ENCODE data around the gene MYO1C.

Gene MYO1C

DNA sequence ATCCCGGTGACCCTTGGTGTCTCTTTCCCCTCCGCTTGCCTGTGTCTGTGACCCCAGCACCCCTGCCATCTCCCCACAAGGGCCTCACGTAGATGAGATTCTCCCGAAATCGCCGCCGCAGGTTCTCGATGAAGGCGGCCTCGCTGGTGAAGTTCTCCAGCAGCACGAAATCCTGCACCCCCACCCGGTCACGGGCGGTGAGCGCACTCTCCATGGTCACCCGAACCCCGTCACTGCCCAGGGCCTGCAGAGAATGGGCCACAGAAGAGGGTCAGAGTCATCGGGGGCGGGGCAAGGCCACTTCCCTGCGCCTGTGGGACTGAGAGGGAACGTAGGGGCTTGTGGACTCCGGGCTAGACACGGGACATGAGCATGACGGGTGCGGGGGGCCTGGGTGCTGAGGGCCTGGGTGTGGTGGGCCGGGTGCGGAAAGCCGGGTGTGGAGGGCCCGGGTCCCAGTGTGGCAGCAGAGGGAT lies 8.4 kb downstream of the MYO1C start:
- no peak for DNase-seq

DNA sequence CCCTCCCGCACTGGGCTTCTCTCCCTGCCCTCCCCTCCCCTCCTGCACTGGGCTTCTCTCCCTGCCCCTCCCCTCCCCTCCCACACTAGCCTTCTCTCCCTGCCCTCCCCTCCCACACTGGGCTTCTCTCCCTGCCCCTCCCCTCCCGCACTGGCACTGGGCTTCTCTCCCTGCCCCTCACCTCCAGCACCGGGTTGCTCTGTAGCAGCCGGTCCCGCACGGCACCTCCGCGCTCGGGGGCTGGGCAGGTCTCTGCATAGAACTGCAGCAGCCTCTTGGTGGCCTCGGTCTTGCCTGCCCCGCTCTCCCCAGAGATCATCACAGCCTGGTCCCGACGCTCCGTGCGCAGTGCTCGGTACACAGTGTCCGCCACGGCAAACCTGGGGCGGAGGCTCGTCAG lies 9.8 kb downstream of the MYO1C start:
- DNase-seq: no peak

DNA sequence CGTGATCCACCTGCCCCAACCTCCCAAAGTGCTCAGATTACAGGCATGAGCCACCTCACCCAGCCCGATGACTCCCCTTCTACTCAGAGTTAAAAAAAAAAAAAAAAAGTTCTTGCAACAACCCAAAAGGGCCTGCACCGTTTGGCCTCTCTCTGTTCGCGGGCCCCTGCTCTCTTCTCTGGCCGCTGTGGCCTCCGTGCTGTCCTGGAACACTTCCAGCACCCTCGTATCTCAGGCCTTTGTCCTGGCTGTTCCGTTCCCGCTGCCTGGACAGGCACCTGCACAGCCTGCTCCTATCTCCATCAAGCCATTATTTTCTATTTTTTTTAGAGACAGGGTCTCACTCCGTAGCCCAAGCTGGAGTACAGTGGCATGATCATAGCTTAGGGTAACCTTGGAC lies 10.8 kb downstream of the MYO1C start:
- DNase-seq: no peak

DNA sequence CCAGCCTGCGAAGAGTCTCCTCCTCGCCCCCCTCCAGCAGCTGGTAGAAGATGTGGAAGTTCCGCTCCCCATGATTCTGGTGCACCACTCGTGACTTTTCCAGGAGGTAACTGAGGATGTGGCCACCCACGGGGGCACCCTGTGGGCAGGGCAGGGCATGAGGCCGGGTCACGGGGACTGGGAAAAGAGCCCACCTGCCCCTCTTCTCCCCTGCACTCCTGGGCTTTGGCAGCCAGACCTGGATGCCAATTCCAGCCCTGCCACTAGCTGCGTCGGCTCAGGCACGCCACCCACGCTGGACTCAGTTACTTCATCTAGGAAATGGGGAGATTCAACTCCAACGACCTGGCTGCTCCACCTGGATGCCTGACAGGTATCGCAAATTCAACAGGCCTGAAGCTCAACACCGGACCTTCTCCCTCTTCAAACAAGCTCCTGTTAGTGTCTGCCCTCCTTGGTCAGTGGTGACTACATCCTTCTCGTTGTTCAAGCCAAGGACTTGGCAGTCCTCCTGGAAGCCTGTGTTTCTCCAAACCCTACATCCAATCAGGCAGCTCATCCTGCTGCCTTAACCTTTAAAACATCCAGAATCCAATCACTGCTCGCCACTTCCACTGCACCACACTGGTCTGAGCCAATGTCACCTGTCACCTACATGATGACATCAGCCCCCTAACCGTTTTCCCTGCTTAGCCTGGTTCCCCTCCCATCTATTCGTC lies 11.6 kb downstream of the MYO1C start:
- DNase-seq: no peak

DNA sequence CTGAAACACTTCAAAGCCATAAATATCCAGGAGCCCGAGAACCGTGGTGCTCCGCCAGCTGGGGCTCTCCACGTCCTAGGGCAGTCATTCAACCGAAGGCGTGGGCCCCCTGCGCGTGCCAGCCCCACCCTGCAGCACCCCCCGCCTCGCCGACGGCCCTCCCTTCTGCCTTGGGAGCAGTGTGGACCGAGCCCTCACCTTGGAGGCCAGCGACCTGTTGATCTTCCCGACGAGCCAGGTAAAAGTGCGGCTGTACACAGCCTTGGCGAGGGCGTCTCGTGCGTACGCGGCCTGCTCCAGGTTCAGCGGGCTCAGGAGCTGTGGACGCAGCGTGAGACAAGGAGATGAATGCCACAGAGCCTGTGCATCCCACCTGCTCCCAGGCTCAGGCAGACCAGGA lies 14.1 kb downstream of the MYO1C start:
- no peak for DNase-seq

DNA sequence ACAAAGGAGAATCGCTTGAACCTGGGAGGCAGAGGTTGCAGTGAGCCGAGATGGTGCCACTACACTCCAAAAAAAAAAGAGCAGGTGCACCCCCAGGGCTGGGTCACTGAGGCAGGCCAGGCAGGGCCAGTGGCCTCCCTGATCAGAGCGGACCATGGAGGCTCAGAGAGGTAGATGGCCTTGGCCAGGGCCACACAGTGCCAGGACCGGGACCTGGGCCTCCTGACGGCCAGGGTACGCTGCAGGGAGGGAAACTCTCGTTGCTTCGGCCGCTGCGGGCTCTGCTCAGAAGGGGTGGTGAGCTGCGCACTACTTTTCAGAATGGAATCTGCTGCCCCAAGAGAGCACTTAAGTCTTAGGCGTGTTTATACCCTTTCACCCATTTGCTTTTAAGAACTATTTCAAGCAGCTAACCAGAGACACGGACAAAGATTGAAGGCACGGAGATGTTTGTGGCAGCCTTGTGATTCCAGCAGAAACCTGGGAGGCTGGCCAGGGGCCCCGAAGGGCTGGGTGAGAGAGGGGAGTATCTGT lies 17.1 kb downstream of the MYO1C start:
- no peak for DNase-seq

DNA sequence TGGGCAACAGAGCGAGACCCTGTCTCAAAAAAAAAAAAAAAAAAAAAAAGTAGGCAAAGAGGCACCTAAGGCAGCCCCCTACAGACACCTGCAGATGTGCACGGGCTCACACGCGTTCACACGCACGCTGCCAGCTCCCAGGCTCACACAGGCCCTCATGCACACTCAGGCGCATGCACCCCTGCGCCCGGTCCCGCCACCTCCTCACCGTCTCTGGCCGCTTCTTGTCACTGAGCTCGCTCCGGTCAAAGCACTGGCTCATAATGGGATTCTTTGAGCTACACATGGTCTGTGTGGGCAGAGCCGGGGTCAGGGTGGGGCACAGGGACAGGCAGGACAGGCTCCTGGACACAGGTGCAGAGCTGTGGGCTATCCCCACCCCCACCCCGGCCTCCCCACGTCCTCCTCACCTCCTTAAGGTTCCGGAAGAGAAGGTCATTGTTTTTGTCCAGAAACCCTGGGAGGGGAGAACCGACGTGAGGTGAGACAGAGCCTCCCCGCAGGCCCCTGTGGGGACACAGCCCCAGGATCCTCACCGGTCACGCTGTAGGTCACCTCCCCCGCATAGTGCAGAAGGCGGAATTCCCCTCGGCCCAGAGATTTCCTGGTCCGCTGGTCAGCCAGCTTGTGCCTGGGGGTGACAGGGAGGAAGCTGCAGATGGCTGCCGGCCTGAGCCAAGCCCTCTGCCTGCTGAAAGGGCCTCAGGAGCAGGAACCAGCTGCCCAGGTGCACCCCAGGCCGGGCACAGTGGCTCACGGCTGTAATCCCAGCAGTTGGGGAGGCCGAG lies 17.9 kb downstream of the MYO1C start:
- no peak for DNase-seq

DNA sequence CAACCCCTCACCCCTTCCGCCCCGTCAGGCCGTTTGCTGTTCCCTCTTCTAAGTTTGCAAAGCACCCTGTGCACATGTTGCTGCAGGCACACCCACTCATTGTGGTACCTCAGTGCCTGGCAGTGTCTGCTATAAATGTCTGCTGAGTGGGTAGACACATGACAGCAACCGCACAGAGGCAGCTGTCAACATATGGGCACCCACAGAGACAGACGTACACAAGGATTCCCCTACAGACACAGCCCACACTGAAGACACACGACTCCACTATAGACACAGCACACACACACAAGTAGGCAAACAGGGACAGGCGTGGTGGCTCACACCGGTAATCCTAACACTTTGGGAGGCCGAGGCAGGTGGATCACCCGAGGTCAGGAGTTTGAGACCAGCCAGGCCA lies 18.6 kb downstream of the MYO1C start:
- DNase-seq: peak; percentile 43

DNA sequence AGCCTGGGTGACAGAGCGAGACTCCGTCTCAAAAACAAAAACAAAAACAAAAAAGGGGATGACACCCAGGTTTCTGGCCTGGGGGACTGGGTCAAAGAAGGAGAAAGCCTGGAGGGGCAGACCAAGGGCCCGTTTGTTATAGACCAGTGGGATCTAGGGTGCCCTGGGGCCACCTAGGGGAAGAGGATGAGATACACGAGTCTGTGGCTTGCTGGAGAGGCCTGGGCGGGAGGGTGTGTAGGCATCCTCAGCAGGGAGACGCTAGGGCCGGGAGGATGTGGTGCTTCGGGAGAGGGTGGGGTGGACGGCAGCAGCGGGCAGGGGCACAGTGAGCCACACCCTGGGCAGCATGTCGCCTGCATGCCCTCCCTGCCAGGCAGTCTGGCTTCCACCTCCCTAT lies 19.3 kb downstream of the MYO1C start:
- DNase-seq: peak; percentile 59

DNA sequence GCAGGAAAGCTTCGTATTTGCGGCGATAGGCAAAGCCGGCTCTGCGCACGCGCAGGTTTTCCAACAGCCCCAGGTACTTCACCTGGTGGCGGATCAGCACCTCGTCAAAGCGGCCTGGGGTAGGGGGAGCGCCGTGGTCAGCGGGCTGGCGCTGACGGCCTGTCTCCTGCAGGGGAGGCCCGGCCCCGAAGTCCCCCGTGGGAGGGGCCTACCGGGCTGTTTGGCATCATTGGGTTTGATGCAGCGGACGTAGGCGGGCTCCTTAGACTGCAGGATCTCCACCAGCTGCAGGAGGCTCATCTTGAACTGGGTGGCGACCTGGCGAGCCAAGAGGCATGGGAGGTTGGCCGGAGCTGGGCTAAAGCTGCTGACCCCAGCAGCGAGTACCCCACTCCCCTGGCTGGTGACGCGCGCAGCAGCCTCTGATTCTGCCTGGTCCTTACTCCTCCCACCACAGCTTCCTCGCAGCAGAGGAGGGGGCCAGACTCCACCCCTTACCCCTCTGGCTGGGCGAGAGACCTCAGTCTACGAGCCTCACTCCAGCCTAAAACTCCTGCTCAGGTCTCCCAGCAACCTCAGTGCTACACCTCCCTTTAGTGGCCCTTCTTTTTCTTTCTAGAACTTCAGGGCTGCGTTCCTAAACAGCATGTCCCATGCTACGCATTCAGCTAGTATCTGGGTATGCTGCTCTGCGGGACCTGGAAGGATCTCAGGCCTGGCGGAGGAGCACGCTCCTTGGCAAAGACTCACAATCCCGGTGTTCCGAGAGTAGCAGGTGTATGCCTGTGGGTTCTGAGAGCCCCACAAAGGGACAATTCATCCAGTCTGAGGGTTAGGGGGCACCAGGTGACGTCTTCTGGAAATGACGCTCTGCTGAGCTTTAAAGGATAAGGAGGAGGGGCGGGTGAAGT lies 20.3 kb downstream of the MYO1C start:
- DNase-seq: no peak

DNA sequence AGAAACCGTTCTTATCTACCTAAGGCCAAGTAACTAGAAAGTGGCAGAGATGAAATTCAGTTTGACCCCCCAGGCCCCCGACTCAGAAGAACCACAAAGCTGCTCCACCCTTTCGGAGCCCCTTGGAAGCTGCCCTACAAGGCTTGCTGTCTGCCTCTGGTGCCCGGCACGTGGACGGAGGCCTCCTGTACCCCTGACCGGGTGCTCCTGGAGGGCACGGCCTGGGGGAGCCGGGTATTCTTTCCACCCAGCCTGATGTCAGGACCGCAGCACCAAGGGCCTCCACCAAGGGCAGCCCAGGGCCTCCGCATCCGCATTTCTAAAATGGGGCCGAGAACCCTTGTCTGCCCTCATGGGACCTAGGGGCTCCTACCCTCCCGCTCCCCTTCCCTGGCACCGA lies 21.0 kb downstream of the MYO1C start:
- no peak for DNase-seq

DNA sequence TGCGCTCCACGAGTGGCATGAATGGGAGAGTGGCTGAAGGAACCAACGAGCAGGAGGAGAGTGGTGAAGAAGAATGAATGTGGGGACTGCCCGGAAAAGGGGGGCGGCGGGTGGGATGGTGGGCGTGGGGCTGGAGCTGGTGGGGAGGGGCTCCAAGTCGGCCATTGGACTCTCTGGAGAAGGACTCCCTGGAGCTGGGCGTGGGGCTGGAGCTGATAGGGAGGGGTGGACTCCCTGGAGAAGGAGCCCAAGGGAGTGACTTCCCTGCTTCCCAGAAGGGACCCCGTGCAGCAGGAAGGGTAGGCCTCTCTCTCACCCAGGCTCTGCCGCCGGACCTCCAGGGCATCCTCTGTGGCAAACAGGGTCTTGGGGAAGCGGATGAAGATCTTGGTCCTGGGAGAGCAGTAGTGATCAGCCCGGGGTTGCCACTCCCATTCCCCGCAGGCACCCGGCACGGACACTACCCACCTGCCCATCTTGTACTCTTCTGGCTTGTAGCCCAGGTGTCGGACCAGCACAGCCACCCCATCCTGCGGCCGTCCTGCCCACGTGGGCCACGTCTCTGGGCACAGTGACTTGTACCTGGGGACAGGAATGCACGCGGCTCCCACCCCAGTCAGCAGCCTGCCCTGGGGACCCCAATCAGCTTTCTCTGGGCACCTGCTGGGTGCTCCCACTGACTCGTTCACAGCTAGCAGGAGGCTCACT lies 21.6 kb downstream of the MYO1C start:
- DNase-seq: no peak

DNA sequence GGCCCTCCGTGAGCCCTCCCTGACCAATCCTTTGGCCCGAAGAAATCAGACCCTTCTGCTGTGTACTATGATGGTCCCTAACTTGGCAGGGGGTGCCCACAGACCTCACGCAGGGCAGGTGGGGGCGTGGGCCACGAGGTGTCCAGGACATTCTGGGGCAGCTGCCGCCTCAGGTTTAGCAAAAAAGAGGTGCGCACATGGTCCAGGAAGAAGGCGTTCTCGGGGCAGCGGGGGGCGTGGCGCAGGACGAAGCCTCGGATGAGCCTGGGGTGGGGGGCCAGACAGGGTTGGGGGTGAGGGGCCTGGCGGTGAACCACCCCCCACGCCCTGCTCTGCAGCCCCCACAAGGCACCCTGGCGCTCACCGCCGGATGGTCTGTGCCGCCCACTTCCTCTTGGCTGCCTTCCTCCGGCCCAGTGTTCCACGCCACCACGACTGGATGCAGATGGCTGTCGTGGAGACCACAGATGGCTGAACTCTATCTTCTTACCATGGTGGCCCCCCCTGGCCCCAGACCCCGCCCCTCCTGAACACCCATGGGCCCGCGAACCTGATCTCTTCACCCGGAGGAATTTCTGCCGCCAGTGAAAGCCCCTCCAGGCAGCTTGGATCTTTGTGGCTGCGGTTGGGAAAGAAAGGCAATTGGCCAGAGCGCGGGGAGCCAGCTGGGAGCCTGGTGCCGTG lies 22.3 kb downstream of the MYO1C start:
- no peak for DNase-seq

DNA sequence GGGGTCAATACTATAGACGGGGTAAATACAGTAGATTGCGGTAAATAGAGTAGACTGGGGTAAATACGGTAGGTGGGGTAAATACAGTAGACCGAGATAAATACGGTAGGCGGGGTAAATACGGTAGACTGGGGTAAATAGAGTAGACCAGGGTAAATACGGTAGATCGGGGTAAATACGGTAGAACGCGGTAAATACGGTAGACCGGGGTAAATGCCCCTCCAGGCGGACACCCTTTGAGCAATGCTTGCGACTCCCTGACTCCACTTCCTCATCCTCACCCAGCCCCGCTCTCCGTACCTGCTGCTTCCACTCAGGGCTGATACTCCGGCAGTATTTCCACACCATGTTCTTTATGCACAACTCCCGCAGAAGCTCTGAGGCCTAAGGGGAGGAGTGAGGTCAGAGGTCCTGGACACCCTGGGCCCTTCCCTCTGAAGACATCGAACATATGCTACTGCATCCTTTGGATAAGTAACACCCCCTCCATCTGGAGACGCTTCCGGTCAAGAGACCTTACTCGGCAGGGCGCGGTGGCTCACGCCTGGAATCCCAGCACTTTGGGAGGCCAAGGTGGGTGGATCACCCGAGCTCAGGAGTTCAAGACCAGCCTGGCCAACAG lies 23.1 kb downstream of the MYO1C start:
- no peak for DNase-seq

DNA sequence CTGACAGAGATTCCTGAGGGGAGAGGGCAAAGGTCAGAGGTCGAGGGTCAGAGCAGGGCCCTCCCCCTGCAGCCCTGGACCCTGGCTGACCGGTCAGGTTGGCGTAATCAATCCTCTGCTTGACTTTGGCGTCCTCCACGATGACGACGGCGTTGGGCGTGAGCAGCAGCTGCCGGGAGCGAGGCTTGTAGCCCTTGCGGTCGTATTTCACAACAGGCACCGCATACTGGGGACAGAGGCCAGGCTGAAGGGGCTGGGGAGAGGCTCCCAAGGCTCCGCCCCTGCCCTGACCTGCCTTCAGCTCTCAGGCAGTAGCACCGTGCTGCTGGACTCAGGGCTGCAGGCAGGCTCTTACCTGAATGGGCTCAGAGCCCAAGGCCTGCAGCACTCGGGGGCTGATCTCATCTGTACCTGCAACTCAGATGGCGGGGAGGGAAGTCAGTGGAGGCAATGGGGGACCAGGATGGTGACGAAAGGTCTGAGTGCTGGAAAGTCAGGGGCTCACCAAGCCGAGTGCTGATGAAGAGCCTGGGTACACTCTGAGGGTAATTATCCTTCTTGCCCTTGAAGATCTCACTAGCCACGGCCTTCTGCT lies 24.5 kb downstream of the MYO1C start:
- DNase-seq: no peak

DNA sequence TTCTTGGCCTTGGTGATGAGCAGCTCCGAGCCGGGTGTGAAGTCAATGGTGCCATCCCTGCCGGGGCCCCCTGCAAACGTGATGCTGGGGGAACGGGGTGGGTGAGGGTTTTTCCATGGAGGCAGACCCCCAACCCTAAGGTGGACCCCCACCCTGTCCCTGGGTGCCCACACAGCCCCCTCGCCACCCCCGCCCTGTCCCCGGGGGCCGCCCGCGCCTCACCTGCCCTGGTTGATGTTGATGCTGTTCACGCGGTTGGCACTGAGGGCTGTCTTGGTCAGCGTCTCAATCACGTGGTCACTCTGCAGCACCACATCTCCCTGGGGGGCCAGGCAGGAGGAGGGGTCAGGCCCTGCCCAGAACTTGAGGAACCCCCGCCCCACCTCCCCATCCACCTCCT lies 25.2 kb downstream of the MYO1C start:
- no peak for DNase-seq

DNA sequence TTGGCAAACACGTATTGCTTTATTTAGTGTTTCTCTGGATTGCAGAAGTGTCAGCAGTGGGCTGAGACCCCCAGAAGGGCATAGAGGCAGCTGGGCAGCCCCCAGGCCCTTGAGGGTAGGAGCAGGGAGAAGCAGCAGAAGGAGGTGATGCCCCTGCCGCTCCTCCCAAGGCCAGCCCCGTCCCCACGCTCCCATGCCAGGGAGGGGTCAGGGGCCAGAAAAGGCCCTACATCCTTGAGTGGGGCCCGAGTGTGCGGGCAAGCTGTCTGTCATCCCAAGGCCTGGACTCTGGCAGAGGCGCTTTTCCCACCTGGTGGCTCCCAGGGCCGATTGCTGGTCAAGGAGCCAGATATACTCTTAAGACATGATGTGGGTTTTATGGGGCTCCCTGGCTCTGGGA lies 28.3 kb downstream of the MYO1C start:
- DNase-seq: no peak

DNA sequence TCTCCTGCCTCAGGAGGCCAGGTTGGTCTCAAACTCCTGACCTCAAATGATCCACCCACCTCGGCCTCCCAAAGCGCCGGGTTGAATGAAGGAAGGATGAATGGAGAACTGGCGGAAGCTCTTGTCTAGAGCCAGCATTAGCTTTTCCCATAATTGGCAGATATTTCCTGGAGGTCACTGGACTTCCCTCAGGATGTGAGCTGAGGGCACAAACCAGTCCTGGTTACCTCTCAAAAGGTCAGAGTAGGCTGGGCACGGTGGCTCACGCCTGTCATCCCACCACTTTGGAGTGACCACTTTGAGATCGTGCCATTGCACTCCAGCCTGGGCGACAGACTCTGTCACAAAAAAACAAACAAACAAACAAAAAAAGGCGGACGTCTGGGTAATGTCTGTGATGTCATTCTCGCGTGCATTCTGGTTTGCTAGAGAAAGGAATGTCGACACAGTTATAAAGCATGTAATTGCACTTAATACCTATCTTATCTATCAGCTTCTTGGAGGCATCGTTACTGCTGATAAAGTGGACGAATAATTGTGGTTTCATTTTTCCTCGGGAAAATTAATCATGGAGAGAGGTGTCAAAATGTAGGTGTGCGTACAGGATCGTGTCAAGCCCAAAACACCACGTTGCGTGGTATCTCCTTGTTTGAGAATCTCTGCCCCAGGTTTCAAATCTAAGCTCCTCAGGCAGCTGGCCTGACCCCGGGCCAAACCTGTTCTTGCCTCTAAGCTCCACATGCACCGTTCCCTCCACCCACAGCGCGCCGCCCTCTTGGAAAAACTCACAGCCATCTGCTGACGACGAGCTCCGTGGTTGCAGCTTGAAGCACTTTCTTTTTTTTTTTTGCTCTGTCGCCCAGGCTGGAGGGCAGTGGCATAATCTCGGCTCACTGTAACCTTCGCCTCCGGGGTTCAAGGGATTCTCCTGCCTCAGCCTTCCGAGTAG lies 30.0 kb downstream of the MYO1C start:
- DNase-seq: no peak

DNA sequence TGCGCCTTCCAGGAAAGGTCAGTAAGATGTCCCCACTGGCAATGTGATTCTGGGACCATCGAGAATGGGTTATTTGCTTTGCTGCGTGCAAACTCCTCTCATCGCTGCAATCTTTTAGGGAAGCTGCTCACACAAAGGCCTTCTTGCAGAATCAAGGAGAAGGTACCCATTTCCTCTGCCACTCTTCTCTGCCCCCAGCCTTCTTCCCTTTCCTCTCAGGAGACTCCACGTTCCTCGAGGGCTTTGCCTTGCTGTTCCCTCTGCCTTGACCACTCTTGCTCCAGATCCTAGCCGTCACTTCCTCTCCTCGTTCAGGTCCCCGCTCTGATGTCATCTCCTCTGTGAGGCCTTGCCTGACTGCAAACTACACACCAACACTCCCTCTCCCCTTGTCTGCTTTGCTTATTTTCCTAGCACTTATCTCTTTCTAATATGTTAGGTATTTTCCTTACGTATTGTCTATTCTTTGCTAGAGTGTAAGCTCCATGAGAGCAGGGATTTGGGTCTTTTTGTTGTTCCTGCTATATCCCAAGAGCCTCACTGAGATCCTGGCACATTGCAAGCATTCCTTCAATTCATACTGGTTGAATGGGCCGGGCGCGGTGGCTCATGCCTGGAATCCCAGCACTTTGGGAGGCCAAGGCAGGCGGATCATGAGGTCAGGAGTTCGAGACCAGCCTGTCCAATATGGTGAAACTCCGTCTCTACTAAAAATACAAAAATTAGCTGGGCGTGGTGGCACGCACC lies 31.1 kb downstream of the MYO1C start:
- DNase-seq: no peak

Measured in CD4-positive, alpha-beta T cell treated with Interleukin-6 for 4 hours (primary cell).